Tibial artery (tissue), 4 donors: ENCODE data around the gene TIMP4.

Source experiments
- DNase-seq, 2 donors: peaks; one replicate each; pipeline ENCODE4 v3.0.0-alpha.2; 2019
- H3K27ac ChIP-seq, 2 donors: fragments of 200-600 bp; sonication (generic) in 1 of 2; 1 replicate in 1 of 2; 2 replicates in 1 of 2; pipeline ENCODE4 v1.5.1; 2018 to 2019; ENCODE audit warnings: mild to moderate bottlenecking in 1 of 2
- H3K27me3 ChIP-seq, 2 donors: fragments of 200-600 bp; sonication (generic) in 1 of 2; one replicate each; pipeline versions ENCODE4 v1.5.1 to v1.6.0; 2016 to 2019
- H3K36me3 ChIP-seq, 3 donors: fragments of 200-600 bp; sonication (generic) in 2 of 3; one replicate each; pipeline ENCODE4 v1.5.1; 2016 to 2019; ENCODE audit warnings: mild to moderate bottlenecking in 2 of 3
- H3K4me1 ChIP-seq, 4 donors: fragments of 200-600 bp; sonication (generic) in 2 of 4; 1 replicate in 3 of 4; 2 replicates in 1 of 4; pipeline ENCODE4 v1.5.1; 2016 to 2019
- H3K4me3 ChIP-seq, 2 donors: fragments of 200-600 bp; sonication (generic) in 1 of 2; 1 replicate in 1 of 2; 2 replicates in 1 of 2; pipeline ENCODE4 v1.5.1; 2018 to 2019; ENCODE audit warnings: mild to moderate bottlenecking in 2 of 2
- H3K9me3 ChIP-seq, 3 donors: fragments of 200-600 bp; sonication (generic) in 1 of 3; one replicate each; pipeline ENCODE4 v1.5.1; 2016 to 2019
- CTCF ChIP-seq, 2 experiments: fragments of 200-600 bp in 1 of 2; fragments of 450-650 bp in 1 of 2; IDR thresholded peaks; one replicate each; pipeline ENCODE4 v1.5.1; 2017 to 2019; ENCODE audit warnings: antibody characterized with exemption in 2 of 2, mild to moderate bottlenecking in 1 of 2, moderate library complexity in 1 of 2
- intact Hi-C: fragments of 100-400 bp; cut with DNase I; formaldehyde crosslinking; loops from one replicate; pipeline ENCODE4 v1.15.0; 2023; ENCODE audit warnings: low total_unique reads

TIMP4 gene

GRCh38 chr3:12185172-12185710, 26.5 kb upstream of the TIMP4 start:
- no peak for DNase-seq
- intact Hi-C loops = no loop called here

GRCh38 chr3:12184541-12184940, 25.8 kb upstream of the TIMP4 start:
- no peak for TF ChIP-seq CTCF (IDR thresholded peaks at IDR 0.05)
- Histone ChIP-seq H3K27me3 (no peaks in the 10 kb centered on the region), H3K36me3 (no peaks in the 10 kb centered on the region), H3K4me1 (peaks cover 0 to 44% (median 29%) of the 10 kb centered on the region in 4 donors), H3K27ac (no peak overlapping the region), H3K4me3 (no peak overlapping the region), H3K9me3 (no peaks in the 10 kb centered on the region)
- intact Hi-C loops = no loop called here
- no peak for DNase-seq

More at GRCh38 chr3:12185172-12185710, 26.5 kb upstream of the TIMP4 start:
- H3K4me1 ChIP-seq = peaks cover 0 to 37% (median 22%) of the 10 kb centered on the region in 4 donors
- H3K4me3 ChIP-seq = no peak overlapping the region
- no peaks in the 10 kb centered on the region for H3K27me3 ChIP-seq
- H3K9me3 ChIP-seq = no peaks in the 10 kb centered on the region
- no peaks in the 10 kb centered on the region for H3K36me3 ChIP-seq
- no peak for TF ChIP-seq CTCF (IDR thresholded peaks at IDR 0.05)
- H3K27ac ChIP-seq = no peak overlapping the region

- intact Hi-C loops = no loop called here
- no peak for TF ChIP-seq CTCF (IDR thresholded peaks at IDR 0.05)
- Histone ChIP-seq H3K4me1 (peaks cover 0 to 47% (median 24%) of the 10 kb centered on the region in 4 donors), H3K36me3 (no peaks in the 10 kb centered on the region), H3K27ac (no peak overlapping the region), H3K27me3 (no peaks in the 10 kb centered on the region), H3K4me3 (no peak overlapping the region), H3K9me3 (no peaks in the 10 kb centered on the region)
- DNase-seq = no peak
Observed at GRCh38 chr3:12182687-12183441, 24.2 kb upstream of the TIMP4 start.

GRCh38 chr3:12181806-12182205, 23.1 kb upstream of the TIMP4 start:
- no peak for DNase-seq
- intact Hi-C loops = no loop called here
- Histone ChIP-seq H3K9me3 (no peaks in the 10 kb centered on the region), H3K27me3 (no peaks in the 10 kb centered on the region), H3K27ac (no peak overlapping the region), H3K4me3 (no peak overlapping the region), H3K36me3 (no peaks in the 10 kb centered on the region), H3K4me1 (peaks cover 0 to 43% (median 17%) of the 10 kb centered on the region in 4 donors)
- no peak for TF ChIP-seq CTCF (IDR thresholded peaks at IDR 0.05)

- TF ChIP-seq CTCF (IDR thresholded peaks at IDR 0.05) = no peak
- Histone ChIP-seq H3K9me3 (no peaks in the 10 kb centered on the region), H3K4me3 (no peak overlapping the region), H3K4me1 (peaks cover 0 to 41% (median 17%) of the 10 kb centered on the region in 4 donors), H3K27ac (peak overlapping the region in 1 of 2 donors; percentile 60), H3K36me3 (no peaks in the 10 kb centered on the region), H3K27me3 (no peaks in the 10 kb centered on the region)
- no peak for DNase-seq
- intact Hi-C loops = no loop called here
Observed at GRCh38 chr3:12181301-12181700, 22.6 kb upstream of the TIMP4 start.
